ENCODE results near the gene GREB1.

DNA sequence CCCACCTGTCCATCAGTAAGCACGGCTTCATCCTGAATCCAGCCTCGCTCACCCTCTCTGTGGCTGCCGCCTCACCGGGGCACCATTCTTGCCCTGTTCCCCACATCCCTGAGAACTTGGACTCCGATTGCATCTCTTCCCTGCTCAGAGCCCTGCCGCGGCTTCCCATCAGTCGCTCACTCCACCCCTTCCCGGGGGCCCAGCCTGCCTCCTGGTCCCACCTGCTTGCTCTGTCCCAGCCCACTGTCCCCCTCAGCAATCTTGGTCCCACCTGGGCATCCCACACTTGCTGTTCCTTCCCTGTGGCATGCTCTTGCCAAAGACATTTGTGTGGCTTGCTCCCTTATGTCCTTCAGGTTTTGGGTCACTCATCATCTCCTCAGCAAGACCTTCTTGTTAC lies 56.3 kb downstream of the GREB1 start:
- TF ChIP-seq POLR2A (IDR thresholded peaks at IDR 0.05) = no peak
- TF ChIP-seq, protein P1, sequence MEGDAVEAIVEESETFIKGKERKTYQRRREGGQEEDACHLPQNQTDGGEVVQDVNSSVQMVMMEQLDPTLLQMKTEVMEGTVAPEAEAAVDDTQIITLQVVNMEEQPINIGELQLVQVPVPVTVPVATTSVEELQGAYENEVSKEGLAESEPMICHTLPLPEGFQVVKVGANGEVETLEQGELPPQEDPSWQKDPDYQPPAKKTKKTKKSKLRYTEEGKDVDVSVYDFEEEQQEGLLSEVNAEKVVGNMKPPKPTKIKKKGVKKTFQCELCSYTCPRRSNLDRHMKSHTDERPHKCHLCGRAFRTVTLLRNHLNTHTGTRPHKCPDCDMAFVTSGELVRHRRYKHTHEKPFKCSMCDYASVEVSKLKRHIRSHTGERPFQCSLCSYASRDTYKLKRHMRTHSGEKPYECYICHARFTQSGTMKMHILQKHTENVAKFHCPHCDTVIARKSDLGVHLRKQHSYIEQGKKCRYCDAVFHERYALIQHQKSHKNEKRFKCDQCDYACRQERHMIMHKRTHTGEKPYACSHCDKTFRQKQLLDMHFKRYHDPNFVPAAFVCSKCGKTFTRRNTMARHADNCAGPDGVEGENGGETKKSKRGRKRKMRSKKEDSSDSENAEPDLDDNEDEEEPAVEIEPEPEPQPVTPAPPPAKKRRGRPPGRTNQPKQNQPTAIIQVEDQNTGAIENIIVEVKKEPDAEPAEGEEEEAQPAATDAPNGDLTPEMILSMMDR (IDR thresholded peaks at IDR 0.05) = no peak

All from gastroesophageal sphincter (tissue), 3 donors.